MM.1S (cell line): ENCODE measurements around the gene ASIC4.

Experiments
- CTCF ChIP-seq: fragments of 300-600 bp; sonication (generic); IDR thresholded peaks from 2 replicates; pipeline ENCODE4 v1.5.1; 2016; ENCODE audit warnings: antibody characterized with exemption, low read length, mixed read lengths
- EZH2 ChIP-seq: fragments of 300-600 bp; sonication (generic); optimal IDR thresholded peaks from 2 replicates; pipeline ENCODE3; 2017; ENCODE audit warnings: low read depth, mild to moderate bottlenecking, antibody characterized with exemption, low read length, mixed read lengths

- no peak for TF ChIP-seq EZH2
- no peak for TF ChIP-seq CTCF
These were observed 46.6 kb upstream of the ASIC4 start for GRCh38 chr2:219467736-219468075.
